ENCODE measurements around the gene GPX8. TPM values are rescaled to one million over a fixed set of nuclear protein-coding genes. Genes with fewer than 3 reads are reported as not detected.

GPX8 gene
- total RNA-seq (2014; rRNA removed; shearing (Covaris generic); ENCODE audit: low replicate concordance) = not detected in 2 replicates

DNA sequence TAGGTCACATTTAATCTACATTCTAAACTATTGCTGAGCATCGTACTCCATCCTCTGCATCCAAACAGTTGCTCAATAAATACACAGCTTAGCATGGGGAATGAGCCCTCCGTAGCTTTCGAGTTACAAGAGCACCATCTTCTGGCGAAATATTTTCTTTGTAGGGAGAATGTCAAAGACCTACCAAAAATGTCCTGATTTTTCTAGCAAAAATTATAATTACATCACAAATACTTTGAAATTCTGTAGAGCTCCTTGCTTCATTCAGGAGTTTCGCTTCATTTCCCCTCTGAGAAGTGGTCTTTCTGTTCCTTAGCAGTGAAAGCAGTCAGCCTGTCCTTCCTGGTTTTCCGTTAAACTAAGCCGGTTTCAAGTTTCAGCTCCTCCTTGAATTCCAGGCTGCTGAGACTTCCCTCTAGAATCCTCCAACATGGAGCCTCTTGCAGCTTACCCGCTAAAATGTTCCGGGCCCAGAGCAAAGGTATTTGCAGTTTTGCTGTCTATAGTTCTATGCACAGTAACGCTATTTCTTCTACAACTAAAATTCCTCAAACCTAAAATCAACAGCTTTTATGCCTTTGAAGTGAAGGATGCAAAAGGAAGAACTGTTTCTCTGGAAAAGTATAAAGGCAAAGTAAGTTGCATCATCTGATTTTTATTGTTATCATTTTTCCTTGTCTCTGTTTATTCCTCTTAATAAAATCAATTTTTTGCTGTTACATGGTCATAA is at the start of gene GPX8:
Gene GPX8 (plus strand): TSS at position 409 of the 730 bp plus-strand sequence. CDS start 22 bp downstream, at position 431.
- H3K36me3 ChIP-seq (ENCODE audit: insufficient read depth, low read length) = no peaks in the 10 kb centered on the region
- H3K79me2 ChIP-seq (ENCODE audit: low read length) = no peaks in the 10 kb centered on the region
- H3K4me2 ChIP-seq (ENCODE audit: low read depth, low read length, poor library complexity, severe bottlenecking) = no peak within 1 kb of the TSS
- no peak within 1 kb of the TSS for H2AFZ ChIP-seq (ENCODE audit: low read length)
- H4K20me1 ChIP-seq (ENCODE audit: insufficient read depth, low read depth, low read length) = no peaks in the 10 kb centered on the region
- no peak within 1 kb of the TSS for H3K4me3 ChIP-seq (ENCODE audit: low read length)
- no peaks in the 10 kb centered on the region for H3K9me2 ChIP-seq (replicated peaks; ENCODE audit: insufficient read depth, low read length)
- H3K9ac ChIP-seq (ENCODE audit: low read length) = no peak within 1 kb of the TSS
- no peaks in the 10 kb centered on the region for H3K9me3 ChIP-seq (ENCODE audit: low read length)
- no peaks in the 10 kb centered on the region for H3K27me3 ChIP-seq (ENCODE audit: low read length)
- DNase-seq = peak; percentile 72
- no peak within 1 kb of the TSS for H3K27ac ChIP-seq (ENCODE audit: low read length)
- no peaks in the 10 kb centered on the region for H3K4me1 ChIP-seq (ENCODE audit: low read length)

DNA sequence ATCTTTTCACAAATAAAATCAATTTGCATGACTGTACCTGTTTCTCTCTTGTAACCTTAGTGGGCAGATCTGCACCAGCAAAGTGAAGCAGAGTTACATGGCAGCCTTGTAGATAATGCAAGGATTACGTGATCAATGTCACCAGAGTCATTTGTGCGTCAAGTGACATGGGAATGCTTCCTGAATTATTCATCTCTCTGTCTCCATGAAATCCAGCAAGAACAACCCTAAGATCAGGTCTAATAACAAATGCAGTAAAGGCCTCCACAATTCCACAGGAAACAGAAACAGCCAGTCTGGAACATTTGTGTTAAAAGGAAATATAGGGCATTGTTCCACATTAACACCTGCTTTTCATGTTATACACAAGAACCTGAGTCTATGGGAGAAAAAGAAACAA is 49.8 kb upstream of the GPX8 start:
- no peaks in the 10 kb centered on the region for H4K20me1 ChIP-seq (ENCODE audit: insufficient read depth, low read depth, low read length)
- H3K9ac ChIP-seq (ENCODE audit: low read length) = no peak overlapping the region
- no peaks in the 10 kb centered on the region for H3K4me1 ChIP-seq (ENCODE audit: low read length)
- H3K9me2 ChIP-seq (replicated peaks; ENCODE audit: insufficient read depth, low read length) = no peaks in the 10 kb centered on the region
- no peak overlapping the region for H3K27ac ChIP-seq (ENCODE audit: low read length)
- no peak overlapping the region for H2AFZ ChIP-seq (ENCODE audit: low read length)
- H3K36me3 ChIP-seq (ENCODE audit: insufficient read depth, low read length) = no peaks in the 10 kb centered on the region
- no peaks in the 10 kb centered on the region for H3K27me3 ChIP-seq (ENCODE audit: low read length)
- H3K4me3 ChIP-seq (ENCODE audit: low read length) = no peak overlapping the region
- no peaks in the 10 kb centered on the region for H3K9me3 ChIP-seq (ENCODE audit: low read length)
- no peak overlapping the region for H3K4me2 ChIP-seq (ENCODE audit: low read depth, low read length, poor library complexity, severe bottlenecking)
- no peaks in the 10 kb centered on the region for H3K79me2 ChIP-seq (ENCODE audit: low read length)
- DNase-seq = no peak

DNA sequence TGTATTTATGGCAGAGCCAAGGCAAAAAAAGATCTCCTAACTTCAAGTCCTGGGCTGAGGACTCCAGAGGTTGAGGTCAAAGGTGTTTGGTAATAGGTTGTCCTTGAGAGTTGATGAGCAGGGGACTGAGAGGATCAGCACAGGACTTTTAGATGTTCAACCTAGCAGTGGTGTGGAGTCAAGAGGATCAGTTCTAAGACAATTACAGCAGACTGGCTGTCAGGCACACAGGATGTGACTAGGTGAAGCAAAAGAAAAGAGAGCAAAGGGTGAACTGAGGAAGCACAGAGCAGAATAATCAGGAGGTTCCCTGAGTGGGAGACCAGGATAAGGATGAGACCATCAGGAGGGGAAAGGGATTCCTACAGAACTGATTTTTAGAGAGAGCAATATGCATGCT is 46.6 kb upstream of the GPX8 start:
- Histone ChIP-seq H3K9ac (ENCODE audit: low read length) (no peak overlapping the region), H2AFZ (ENCODE audit: low read length) (no peak overlapping the region), H3K9me3 (ENCODE audit: low read length) (no peaks in the 10 kb centered on the region), H3K36me3 (ENCODE audit: insufficient read depth, low read length) (no peaks in the 10 kb centered on the region), H3K4me3 (ENCODE audit: low read length) (no peak overlapping the region), H3K4me1 (ENCODE audit: low read length) (no peaks in the 10 kb centered on the region), H3K4me2 (ENCODE audit: low read depth, low read length, poor library complexity, severe bottlenecking) (no peak overlapping the region), H3K9me2 (replicated peaks; ENCODE audit: insufficient read depth, low read length) (no peaks in the 10 kb centered on the region), H4K20me1 (ENCODE audit: insufficient read depth, low read depth, low read length) (no peaks in the 10 kb centered on the region), H3K27me3 (ENCODE audit: low read length) (no peaks in the 10 kb centered on the region), H3K27ac (ENCODE audit: low read length) (no peak overlapping the region), H3K79me2 (ENCODE audit: low read length) (no peaks in the 10 kb centered on the region)
- DNase-seq = no peak

DNA sequence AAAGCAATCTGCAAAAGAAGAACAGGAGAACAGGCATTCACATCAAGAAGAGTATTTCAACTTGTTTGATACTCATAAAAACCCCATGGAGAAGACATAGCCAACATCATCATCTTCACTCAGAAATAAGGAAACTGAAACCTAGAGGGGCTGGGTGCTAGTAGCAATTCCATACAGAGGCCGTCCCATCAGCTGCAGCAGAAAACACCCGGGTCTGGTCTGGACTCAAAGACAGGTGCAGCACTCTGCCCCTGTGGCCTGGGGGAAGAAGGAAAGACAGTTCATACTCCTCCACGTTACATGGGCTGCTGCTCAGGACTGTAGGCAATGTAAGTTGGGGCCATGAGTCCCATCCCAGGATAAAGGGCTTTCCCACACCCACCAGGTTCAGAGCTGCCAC is 45.9 kb upstream of the GPX8 start:
- DNase-seq = no peak
- H3K4me1 ChIP-seq (ENCODE audit: low read length) = no peaks in the 10 kb centered on the region
- no peak overlapping the region for H3K9ac ChIP-seq (ENCODE audit: low read length)
- no peaks in the 10 kb centered on the region for H3K36me3 ChIP-seq (ENCODE audit: insufficient read depth, low read length)
- H3K4me3 ChIP-seq (ENCODE audit: low read length) = no peak overlapping the region
- no peak overlapping the region for H3K27ac ChIP-seq (ENCODE audit: low read length)
- no peaks in the 10 kb centered on the region for H3K79me2 ChIP-seq (ENCODE audit: low read length)
- no peaks in the 10 kb centered on the region for H4K20me1 ChIP-seq (ENCODE audit: insufficient read depth, low read depth, low read length)
- H2AFZ ChIP-seq (ENCODE audit: low read length) = no peak overlapping the region
- H3K4me2 ChIP-seq (ENCODE audit: low read depth, low read length, poor library complexity, severe bottlenecking) = no peak overlapping the region
- no peaks in the 10 kb centered on the region for H3K9me3 ChIP-seq (ENCODE audit: low read length)
- H3K9me2 ChIP-seq (replicated peaks; ENCODE audit: insufficient read depth, low read length) = no peaks in the 10 kb centered on the region
- no peaks in the 10 kb centered on the region for H3K27me3 ChIP-seq (ENCODE audit: low read length)

GRCh38 chr5:55123365-55123764 is 36.6 kb upstream of the GPX8 start:
- Histone ChIP-seq H2AFZ (ENCODE audit: low read length) (no peak overlapping the region), H3K4me1 (ENCODE audit: low read length) (no peaks in the 10 kb centered on the region), H3K9ac (ENCODE audit: low read length) (no peak overlapping the region), H3K4me3 (ENCODE audit: low read length) (no peak overlapping the region), H3K9me3 (ENCODE audit: low read length) (no peaks in the 10 kb centered on the region), H3K9me2 (replicated peaks; ENCODE audit: insufficient read depth, low read length) (no peaks in the 10 kb centered on the region), H3K36me3 (ENCODE audit: insufficient read depth, low read length) (no peaks in the 10 kb centered on the region), H3K4me2 (ENCODE audit: low read depth, low read length, poor library complexity, severe bottlenecking) (no peak overlapping the region), H3K79me2 (ENCODE audit: low read length) (no peaks in the 10 kb centered on the region), H4K20me1 (ENCODE audit: insufficient read depth, low read depth, low read length) (no peaks in the 10 kb centered on the region), H3K27me3 (ENCODE audit: low read length) (no peaks in the 10 kb centered on the region), H3K27ac (ENCODE audit: low read length) (no peak overlapping the region)
- no peak for DNase-seq

GRCh38 chr5:55134053-55134722 is 25.8 kb upstream of the GPX8 start:
- H3K36me3 ChIP-seq (ENCODE audit: insufficient read depth, low read length) = no peaks in the 10 kb centered on the region

DNA sequence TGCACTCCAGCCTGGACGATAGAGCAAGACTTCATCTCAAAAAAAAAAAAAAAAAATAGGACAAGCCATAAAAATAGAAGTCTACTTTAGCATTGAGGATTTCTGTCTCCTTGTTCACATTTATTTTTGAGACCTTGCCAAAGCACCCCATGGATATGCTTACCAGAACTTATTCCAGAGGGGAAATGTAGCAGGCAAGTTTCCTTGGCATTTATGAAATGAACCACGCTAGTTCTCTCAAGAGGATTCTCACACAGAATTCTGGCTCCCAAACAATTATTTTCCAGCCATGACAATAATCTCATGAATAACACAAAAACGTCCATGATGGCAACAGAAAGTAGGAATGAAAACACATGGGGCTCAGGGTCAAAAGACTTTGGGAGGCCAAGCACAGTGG is 23.4 kb upstream of the GPX8 start:
- Histone ChIP-seq H3K9me2 (replicated peaks; ENCODE audit: insufficient read depth, low read length) (no peaks in the 10 kb centered on the region), H3K9ac (ENCODE audit: low read length) (no peak overlapping the region), H3K79me2 (ENCODE audit: low read length) (no peaks in the 10 kb centered on the region), H3K27me3 (ENCODE audit: low read length) (no peaks in the 10 kb centered on the region), H2AFZ (ENCODE audit: low read length) (no peak overlapping the region), H3K4me1 (ENCODE audit: low read length) (no peaks in the 10 kb centered on the region; the same call in 1 of the 2 replicates), H4K20me1 (ENCODE audit: insufficient read depth, low read depth, low read length) (no peaks in the 10 kb centered on the region), H3K4me2 (ENCODE audit: low read depth, low read length, poor library complexity, severe bottlenecking) (no peak overlapping the region), H3K27ac (ENCODE audit: low read length) (no peak overlapping the region), H3K4me3 (ENCODE audit: low read length) (no peak overlapping the region), H3K9me3 (ENCODE audit: low read length) (no peaks in the 10 kb centered on the region), H3K36me3 (ENCODE audit: insufficient read depth, low read length) (no peaks in the 10 kb centered on the region)
- no peak for DNase-seq

More at GRCh38 chr5:55134053-55134722, 25.8 kb upstream of the GPX8 start:
- Histone ChIP-seq H3K4me1 (ENCODE audit: low read length) (no peaks in the 10 kb centered on the region; the same call in 1 of the 2 replicates), H3K9ac (ENCODE audit: low read length) (no peak overlapping the region), H2AFZ (ENCODE audit: low read length) (no peak overlapping the region), H3K79me2 (ENCODE audit: low read length) (no peaks in the 10 kb centered on the region), H3K27me3 (ENCODE audit: low read length) (no peaks in the 10 kb centered on the region), H4K20me1 (ENCODE audit: insufficient read depth, low read depth, low read length) (no peaks in the 10 kb centered on the region), H3K9me2 (replicated peaks; ENCODE audit: insufficient read depth, low read length) (no peaks in the 10 kb centered on the region), H3K27ac (ENCODE audit: low read length) (no peak overlapping the region), H3K4me3 (ENCODE audit: low read length) (no peak overlapping the region), H3K4me2 (ENCODE audit: low read depth, low read length, poor library complexity, severe bottlenecking) (no peak overlapping the region), H3K9me3 (ENCODE audit: low read length) (no peaks in the 10 kb centered on the region)
- no peak for DNase-seq

- no peaks in the 10 kb centered on the region for H3K79me2 ChIP-seq (ENCODE audit: low read length)
- no peaks in the 10 kb centered on the region for H3K9me2 ChIP-seq (replicated peaks; ENCODE audit: insufficient read depth, low read length)
- no peak overlapping the region for H3K9ac ChIP-seq (ENCODE audit: low read length)
- no peak overlapping the region for H2AFZ ChIP-seq (ENCODE audit: low read length)
- no peak overlapping the region for H3K4me2 ChIP-seq (ENCODE audit: low read depth, low read length, poor library complexity, severe bottlenecking)
- H4K20me1 ChIP-seq (ENCODE audit: insufficient read depth, low read depth, low read length) = no peaks in the 10 kb centered on the region
- no peak overlapping the region for H3K27ac ChIP-seq (ENCODE audit: low read length)
- no peak overlapping the region for H3K4me3 ChIP-seq (ENCODE audit: low read length)
- H3K27me3 ChIP-seq (ENCODE audit: low read length) = no peaks in the 10 kb centered on the region
- H3K9me3 ChIP-seq (ENCODE audit: low read length) = no peaks in the 10 kb centered on the region
- H3K36me3 ChIP-seq (ENCODE audit: insufficient read depth, low read length) = no peaks in the 10 kb centered on the region
- no peak for DNase-seq
- no peaks in the 10 kb centered on the region; the same call in 1 of the 2 replicates for H3K4me1 ChIP-seq (ENCODE audit: low read length)
These were observed 18.9 kb upstream of the GPX8 start for GRCh38 chr5:55140908-55141665.

Measured in Karpas-422 (cell line).